ENCODE data around the gene TRIM28.

Gene TRIM28

DNA sequence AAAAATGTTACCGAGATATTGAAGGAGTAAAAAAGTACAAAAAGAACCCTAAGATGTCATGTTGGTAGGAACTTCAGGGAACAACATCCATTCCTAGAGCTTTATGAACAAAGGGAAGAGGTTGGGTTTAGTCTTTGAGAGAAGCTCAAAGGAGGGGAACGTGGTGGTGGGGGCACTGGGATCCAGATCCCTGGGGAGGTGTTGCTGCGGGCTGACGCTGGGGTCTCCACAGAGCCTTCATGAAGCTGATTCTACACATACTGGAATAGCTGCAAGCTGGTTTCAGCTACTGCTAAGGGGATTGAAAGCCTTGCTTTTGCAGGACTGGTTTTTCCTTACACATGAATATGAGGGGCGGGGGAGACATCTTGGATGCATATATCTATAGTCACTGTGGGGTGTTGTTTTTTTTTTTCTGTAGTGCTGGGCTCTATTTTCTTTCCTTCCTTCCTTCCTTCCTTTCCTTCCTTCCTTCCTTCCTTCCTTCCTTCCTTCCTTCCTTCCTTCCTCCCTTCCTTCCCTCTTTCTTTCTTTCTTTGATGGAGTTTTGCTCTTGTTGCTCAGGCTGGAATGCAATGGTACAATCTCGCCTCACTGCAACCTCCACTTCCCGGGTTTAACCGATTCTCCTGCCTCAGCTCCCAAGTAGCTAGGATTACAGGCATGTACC, 35.7 kb downstream of the TRIM28 start:
- DNase-seq (ENCODE audit: low read depth), result no peak

DNA sequence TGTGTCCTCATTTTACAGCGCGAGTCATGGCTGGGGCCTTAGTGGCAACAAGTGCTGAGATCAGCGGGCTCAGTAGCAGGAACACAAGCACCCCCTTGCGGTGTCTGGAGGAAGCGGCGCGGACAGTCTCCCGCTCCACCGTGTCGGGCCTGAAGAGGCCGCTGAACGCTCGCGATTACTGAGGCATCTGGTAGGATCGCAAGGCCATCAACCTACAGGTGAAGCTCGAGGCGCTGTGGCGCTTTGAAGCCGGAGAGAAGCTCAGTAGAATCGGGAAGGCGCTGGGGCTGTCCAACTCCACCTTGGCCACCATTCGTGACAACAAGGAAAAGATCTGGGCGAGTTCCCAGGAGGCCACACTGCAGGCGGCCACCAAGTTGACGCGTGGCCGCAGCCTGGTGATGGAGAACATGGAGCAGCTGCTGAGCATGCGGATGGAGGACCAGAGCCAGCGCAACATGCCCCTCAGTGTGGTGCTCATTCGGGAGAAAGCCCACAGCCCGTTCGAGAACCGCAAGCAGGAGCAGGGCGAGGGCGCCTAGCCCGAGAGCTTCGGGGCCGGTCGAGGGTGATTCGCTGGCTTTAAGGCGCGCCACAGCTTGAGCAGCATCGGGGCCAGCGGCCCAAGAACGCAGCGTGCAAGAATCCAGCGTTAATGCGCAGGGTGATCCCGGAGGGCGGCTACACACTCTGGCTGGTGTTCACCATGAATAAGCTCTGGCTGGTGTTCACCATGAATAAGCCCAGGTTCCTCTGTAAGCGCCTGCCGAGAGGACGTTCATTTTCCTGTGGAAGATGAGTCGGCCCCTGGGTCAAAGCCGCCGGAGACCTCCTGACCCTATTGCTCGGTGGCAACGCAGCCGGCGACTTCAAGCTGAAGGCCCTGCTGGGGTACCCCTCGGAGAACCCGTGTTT, 37.6 kb downstream of the TRIM28 start:
- peak; percentile 68 for DNase-seq (ENCODE audit: low read depth)

DNA sequence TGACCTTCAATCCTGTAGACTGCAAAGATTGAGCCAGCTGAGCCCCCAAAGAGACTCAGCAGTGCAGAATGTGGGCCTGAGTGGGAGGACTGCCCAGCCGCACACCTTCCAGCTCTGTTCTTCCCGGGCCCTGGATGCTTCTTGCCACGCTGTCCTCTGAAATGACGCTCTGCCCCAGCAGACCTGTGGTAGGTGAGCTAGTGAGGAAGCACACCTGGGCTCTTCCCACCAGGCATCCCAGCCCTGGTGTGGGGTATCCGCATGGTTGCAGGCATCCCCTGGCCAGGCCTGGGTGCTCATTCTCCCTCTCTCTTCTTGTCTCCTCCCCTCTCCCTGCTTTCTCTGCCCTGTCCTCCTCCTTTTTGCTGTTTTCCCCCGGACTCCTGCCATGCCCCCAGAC, 39.1 kb downstream of the TRIM28 start:
- no peak for DNase-seq (ENCODE audit: low read depth)

DNA sequence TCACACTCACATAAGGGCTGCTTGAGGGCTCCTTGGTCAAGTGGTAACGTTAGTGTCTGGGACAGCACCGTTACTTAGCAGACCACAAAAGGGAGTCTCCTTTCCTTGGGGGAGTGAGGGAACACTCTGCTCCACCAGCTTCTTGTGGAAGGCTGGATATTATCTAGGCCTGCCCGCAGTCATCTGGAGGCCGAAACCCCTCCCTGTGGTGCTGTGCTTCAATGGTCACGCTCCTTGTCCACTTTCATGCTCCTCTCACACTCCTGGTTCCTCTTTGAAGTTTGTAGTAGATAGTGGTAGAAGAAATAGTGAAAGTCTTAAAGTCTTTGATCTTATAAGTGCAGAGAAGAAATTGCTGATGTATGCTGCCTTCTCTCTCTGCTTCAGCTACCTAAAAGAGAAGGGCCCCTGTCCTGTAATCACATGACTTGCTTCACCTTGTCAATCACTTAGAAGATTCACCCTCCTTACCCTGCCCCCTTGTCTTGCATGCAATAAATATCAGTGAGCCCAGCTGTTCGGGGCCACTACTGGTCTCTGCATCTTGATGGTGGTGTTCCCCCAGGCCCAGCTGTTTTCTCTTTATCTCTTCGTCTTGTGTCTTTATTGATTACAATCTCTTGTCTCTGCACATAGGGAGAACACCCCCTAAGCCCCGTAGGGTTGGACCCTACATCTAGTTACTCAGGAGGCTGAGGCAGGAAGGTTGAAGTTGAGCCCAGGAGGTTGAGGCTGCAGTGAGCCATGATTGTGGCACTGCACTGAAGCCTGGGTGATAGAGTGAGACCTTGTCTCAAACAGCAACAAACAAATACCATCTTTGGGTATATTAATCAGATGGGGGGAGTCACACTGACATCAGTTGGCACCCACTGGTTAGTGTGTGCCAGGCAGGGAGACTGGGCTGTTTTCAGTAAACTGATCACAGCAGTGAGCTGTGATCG, 40.9 kb downstream of the TRIM28 start:
- DNase-seq (ENCODE audit: low read depth), result no peak

- no peak for DNase-seq (ENCODE audit: low read depth)
These were observed 41.7 kb downstream of the TRIM28 start for GRCh38 chr19:58585442-58586132.

GRCh38 chr19:58586133-58586765, 42.4 kb downstream of the TRIM28 start:
- no peak for DNase-seq (ENCODE audit: low read depth)
